ENCODE measurements around the gene LMBR1. TPM values are rescaled to one million over a fixed set of nuclear protein-coding genes. Genes with fewer than 3 reads are reported as not detected.

LMBR1 gene
- total and polyA plus RNA-seq, 2 of the 13 experiments (the other 11 are each of a cell fraction or from before 2014, with no cell fraction given) = 20.9 to 39.6 TPM

GRCh38 chr7:156739596-156739995, 153.4 kb downstream of the LMBR1 start:
- intact Hi-C loops (cut with micrococcal nuclease; ENCODE audit: unreplicated experiment) = no loop called here
- ChIA-PET CTCF (ENCODE audit: low intra/inter-chr PET ratio, low total read pairs) (no interaction called here), POLR2A (no interaction called here)
- Histone ChIP-seq H2AFZ (ENCODE audit: low read length) (no peak overlapping the region), H3K4me3 (replicated peaks in 1 of 3; ENCODE audit: insufficient read depth in 1 of 3, low read depth in 2 of 3, low read length in 3 of 3) (no peak overlapping the region), H4K20me1 (ENCODE audit: insufficient read depth, low read length) (no peaks in the 10 kb centered on the region), H3K27ac (ENCODE audit: extremely low read length, insufficient read depth, low read length) (no peak overlapping the region), H3K36me3 (replicated peaks in 1 of 2; ENCODE audit: control insufficient read depth in 1 of 2, insufficient read depth in 2 of 2, low read length in 2 of 2) (peaks cover 0 to 5% of the 10 kb centered on the region in 2 experiments; a peak in 3 of 5 replicates), H3K9me3 (ENCODE audit: low read length) (no peaks in the 10 kb centered on the region), H3K9ac (ENCODE audit: insufficient read depth, low read depth, low read length) (no peak overlapping the region), H3K4me2 (ENCODE audit: low read depth, low read length) (no peak overlapping the region), H3K27me3 (ENCODE audit: control insufficient read depth in 1 of 2, insufficient read depth in 2 of 2, low read length in 2 of 2) (no peaks in the 10 kb centered on the region), H3K4me1 (ENCODE audit: insufficient read depth, low read length) (no peaks in the 10 kb centered on the region), H3K79me2 (ENCODE audit: insufficient read depth, low read length) (no peaks in the 10 kb centered on the region)
- TF ChIP-seq ZNF614 (CRISPR knock-in tag; IDR thresholded peaks at IDR 0.05; ENCODE audit: borderline replicate concordance) (no peak), GRHL1 (CRISPR knock-in tag; conservative IDR thresholded peaks at IDR 0.05) (no peak), MYNN (CRISPR knock-in tag; IDR thresholded peaks at IDR 0.05; ENCODE audit: low read depth) (no peak), TRIM24 (CRISPR knock-in tag; IDR thresholded peaks at IDR 0.05) (no peak), ZSCAN30 (CRISPR knock-in tag; IDR thresholded peaks at IDR 0.05) (no peak), ZFYVE20 (CRISPR knock-in tag; IDR thresholded peaks at IDR 0.05; ENCODE audit: borderline replicate concordance, low read depth) (no peak), SP4 (CRISPR knock-in tag; IDR thresholded peaks at IDR 0.05) (no peak), KLF6 (CRISPR knock-in tag; IDR thresholded peaks at IDR 0.05) (no peak), HNRNPUL1 (IDR thresholded peaks at IDR 0.05; ENCODE audit: low read depth, low read length) (no peak), PHF8 (CRISPR knock-in tag; IDR thresholded peaks at IDR 0.05) (no peak), ZFP90 (CRISPR knock-in tag; IDR thresholded peaks at IDR 0.05; ENCODE audit: borderline replicate concordance) (no peak), MED1 (CRISPR knock-in tag; IDR thresholded peaks at IDR 0.05) (no peak), SRY (CRISPR knock-in tag; IDR thresholded peaks at IDR 0.05) (no peak), ZNF512 (CRISPR knock-in tag; IDR thresholded peaks at IDR 0.05) (no peak)
- ATAC-seq (no peak), DNase-seq (ENCODE audit: low spot score) (no peak), FAIRE-seq (no peak)
- in situ Hi-C loops (cut with HindIII; ENCODE audit: extremely low pct_ligation_motif_present, low pct_unique_long_range_greater_than_20kb) = no loop called here
- 95% methylated on average over 5 of the region's 5 CpGs for WGBS (ENCODE audit: low lambda C conversion rate)
- no TSS peak for BruUV-seq (replicated peaks)

Measured in HepG2 (cell line).